Peyer's patch (tissue), 4 donors: ENCODE measurements around the gene EXOG. TPM values are rescaled to one million over a fixed set of nuclear protein-coding genes. Genes with fewer than 3 reads are reported as not detected.

Experiments
- DNase-seq, 3 donors: peaks; one replicate each; pipeline ENCODE4 v3.0.0-alpha.2; 2017 to 2019
- H3K27ac ChIP-seq, 4 donors: fragments of 200-600 bp; sonication (generic); one replicate each; pipeline ENCODE4 v1.5.1; 2016 to 2019
- H3K27me3 ChIP-seq, 2 donors: fragments of 200-600 bp; sonication (generic); one replicate each; pipeline ENCODE4 v1.5.1; 2019
- H3K36me3 ChIP-seq, 3 donors: fragments of 200-600 bp; sonication (generic); one replicate each; pipeline ENCODE4 v1.5.1; 2016 to 2019
- H3K4me1 ChIP-seq, 4 donors: fragments of 200-600 bp; sonication (generic); one replicate each; pipeline ENCODE4 v1.5.1; 2016 to 2019
- H3K4me3 ChIP-seq, 4 donors: fragments of 200-600 bp; sonication (generic); 1 replicate in 3 of 4; 2 replicates in 1 of 4; pipeline ENCODE4 v1.5.1; 2016 to 2019; ENCODE audit warnings: mild to moderate bottlenecking in 1 of 4
- H3K9me3 ChIP-seq, 4 donors: fragments of 200-600 bp; sonication (generic); one replicate each; pipeline ENCODE4 v1.5.1; 2016 to 2019; ENCODE audit warnings: mild to moderate bottlenecking in 1 of 4
- POLR2A ChIP-seq, 2 donors: fragments of 450-650 bp; IDR thresholded peaks; one replicate each; pipeline ENCODE4 v1.5.1; 2017; ENCODE audit warnings: antibody characterized with exemption in 2 of 2, mild to moderate bottlenecking in 2 of 2, moderate library complexity in 2 of 2
- total RNA-seq, 4 donors: library from RNA; depleted of rRNA; stranded (reverse); fragments of >200 nt; gene quantifications; one replicate each; pipeline ENCODE4 v1.1.0, GENCODE V29; 2016
- TF ChIP-seq, protein P1 (sequence below), 6 experiments: fragments of 450-650 bp in 4 of 6; fragments of 200-600 bp in 2 of 6; sonication (generic) in 1 of 6; IDR thresholded peaks; one replicate each; pipeline ENCODE4 v1.5.1; 2017 to 2019; ENCODE audit warnings: antibody characterized with exemption in 6 of 6, mild to moderate bottlenecking in 3 of 6, moderate library complexity in 1 of 6

The EXOG gene
- total RNA-seq, 4 donors from 2014 or later = 11.4 to 44.6 (median 17.2) TPM

DNA sequence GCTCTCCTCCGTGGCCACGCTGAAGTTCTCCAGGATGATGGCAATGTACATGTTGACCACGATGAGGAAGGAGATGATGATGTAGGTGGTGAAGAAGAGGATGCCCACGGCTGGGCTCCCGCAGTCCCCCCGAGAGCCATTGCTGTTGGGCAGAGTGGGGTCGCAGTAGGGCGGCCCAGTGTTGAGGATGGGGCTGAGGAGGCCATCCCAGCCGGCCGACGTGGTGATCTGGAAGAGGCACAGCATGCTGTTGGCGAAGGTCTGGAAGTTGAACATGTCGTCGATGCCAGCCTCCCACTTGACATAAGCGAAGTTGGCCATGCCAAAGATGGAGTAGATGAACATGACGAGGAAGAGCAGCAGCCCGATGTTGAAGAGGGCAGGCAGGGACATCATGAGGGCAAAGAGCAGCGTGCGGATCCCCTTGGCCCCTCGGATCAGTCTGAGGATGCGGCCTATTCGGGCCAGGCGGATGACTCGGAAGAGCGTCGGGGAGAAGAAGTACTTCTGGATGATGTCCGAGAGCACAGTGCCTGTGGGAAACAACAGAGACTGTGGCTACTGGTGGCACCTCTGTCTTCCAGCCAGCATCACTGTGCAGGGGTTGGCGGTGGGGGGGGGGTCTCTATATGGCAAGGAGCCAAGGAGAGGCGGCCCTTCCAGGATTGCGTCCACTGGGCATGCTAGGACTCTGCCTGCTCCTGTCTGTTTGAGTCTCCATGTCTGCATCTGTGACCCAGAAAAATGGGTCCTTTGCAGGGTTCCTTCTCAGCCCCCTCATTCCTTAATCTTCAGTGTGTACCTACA, 55.1 kb downstream of the EXOG start:
- Histone ChIP-seq H3K4me3 (no peak overlapping the region), H3K27me3 (no peaks in the 10 kb centered on the region), H3K36me3 (no peaks in the 10 kb centered on the region), H3K9me3 (no peaks in the 10 kb centered on the region), H3K4me1 (no peaks in the 10 kb centered on the region), H3K27ac (no peak overlapping the region)
- TF ChIP-seq, protein P1, sequence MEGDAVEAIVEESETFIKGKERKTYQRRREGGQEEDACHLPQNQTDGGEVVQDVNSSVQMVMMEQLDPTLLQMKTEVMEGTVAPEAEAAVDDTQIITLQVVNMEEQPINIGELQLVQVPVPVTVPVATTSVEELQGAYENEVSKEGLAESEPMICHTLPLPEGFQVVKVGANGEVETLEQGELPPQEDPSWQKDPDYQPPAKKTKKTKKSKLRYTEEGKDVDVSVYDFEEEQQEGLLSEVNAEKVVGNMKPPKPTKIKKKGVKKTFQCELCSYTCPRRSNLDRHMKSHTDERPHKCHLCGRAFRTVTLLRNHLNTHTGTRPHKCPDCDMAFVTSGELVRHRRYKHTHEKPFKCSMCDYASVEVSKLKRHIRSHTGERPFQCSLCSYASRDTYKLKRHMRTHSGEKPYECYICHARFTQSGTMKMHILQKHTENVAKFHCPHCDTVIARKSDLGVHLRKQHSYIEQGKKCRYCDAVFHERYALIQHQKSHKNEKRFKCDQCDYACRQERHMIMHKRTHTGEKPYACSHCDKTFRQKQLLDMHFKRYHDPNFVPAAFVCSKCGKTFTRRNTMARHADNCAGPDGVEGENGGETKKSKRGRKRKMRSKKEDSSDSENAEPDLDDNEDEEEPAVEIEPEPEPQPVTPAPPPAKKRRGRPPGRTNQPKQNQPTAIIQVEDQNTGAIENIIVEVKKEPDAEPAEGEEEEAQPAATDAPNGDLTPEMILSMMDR (IDR thresholded peaks at IDR 0.05) = no peak
- TF ChIP-seq POLR2A (IDR thresholded peaks at IDR 0.05) = no peak
- no peak for DNase-seq

DNA sequence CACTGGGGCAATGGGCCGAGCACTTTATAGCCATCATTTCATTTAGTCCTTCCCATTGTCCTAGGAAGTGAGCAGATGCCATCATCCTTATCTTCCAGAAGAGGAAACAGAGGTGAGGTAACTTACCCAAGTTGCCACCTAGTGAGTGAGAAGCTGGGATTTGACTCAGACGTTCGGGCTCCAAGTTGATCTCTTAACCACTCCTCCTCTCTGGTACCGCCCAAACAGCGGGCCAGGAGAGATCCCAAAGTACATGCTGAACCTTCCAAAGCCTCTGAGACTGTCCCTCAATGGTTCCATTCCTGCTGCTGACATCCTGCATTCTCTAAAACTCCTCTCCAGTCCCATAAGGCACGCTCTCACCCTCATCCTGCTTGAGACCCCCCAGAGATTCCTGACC, 56.2 kb downstream of the EXOG start:
- H3K27ac ChIP-seq = no peak overlapping the region
- no peak for TF ChIP-seq POLR2A (IDR thresholded peaks at IDR 0.05)
- TF ChIP-seq, protein P1 (IDR thresholded peaks at IDR 0.05) = no peak
- DNase-seq = no peak
- H3K36me3 ChIP-seq = no peaks in the 10 kb centered on the region
- H3K27me3 ChIP-seq = no peaks in the 10 kb centered on the region
- H3K4me1 ChIP-seq = no peaks in the 10 kb centered on the region
- no peak overlapping the region for H3K4me3 ChIP-seq
- no peaks in the 10 kb centered on the region for H3K9me3 ChIP-seq

DNA sequence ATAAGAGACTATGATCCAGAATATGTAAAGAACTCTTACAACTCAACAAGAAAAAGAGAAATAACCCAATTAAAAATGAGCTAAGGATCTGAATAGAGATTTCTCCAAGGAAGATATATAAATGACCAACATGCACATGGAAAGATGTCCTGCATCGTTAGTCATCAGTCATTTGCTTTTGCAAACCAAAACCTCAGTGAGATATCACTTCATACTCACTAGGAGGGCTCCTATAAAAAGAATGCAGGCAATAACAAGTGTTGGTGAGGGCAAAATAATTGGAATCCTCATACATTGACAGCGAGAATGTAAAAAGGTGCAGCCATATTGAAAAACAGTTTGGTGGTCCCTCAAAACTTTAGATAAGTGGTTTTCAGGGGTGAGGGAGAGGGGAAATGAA, 56.9 kb downstream of the EXOG start:
- no peaks in the 10 kb centered on the region for H3K36me3 ChIP-seq
- DNase-seq = no peak
- no peaks in the 10 kb centered on the region for H3K9me3 ChIP-seq
- no peak for TF ChIP-seq POLR2A (IDR thresholded peaks at IDR 0.05)
- TF ChIP-seq, protein P1 (IDR thresholded peaks at IDR 0.05) = no peak
- no peaks in the 10 kb centered on the region for H3K4me1 ChIP-seq
- H3K4me3 ChIP-seq = no peak overlapping the region
- H3K27me3 ChIP-seq = no peaks in the 10 kb centered on the region
- H3K27ac ChIP-seq = no peak overlapping the region

DNA sequence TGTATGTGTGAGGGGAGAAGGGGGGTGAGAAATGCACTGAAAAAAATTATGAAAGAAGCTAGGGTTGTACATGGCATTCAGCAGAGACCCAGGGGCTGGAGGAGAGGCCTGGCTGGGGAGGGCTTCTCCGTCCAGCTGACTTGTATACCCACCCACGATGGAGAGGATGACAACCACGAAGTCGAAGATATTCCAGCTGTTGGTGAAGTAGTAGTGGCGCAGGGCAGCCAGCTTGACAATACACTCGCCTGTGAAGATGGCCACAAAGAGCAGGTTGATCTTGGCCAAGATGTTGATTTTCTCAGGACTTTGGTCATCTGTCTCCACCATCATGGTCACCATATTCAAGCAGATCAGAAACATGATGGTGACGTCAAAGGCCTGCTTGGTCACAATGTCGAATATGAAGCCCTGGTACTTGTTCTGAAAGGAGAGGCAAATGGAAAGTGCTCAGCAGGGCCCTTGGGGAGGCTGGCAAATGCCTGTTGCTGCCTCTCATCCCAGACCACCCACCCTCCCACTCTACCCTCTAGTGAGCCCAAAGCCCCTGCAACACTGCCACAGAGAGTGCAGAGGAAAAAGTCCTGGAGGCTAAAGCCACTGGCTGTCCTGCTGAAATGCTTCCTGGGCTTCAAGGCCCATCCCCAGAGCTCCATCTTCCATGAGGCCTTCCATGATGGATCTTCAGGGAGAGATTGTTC, 58.1 kb downstream of the EXOG start:
- H3K4me1 ChIP-seq = no peaks in the 10 kb centered on the region
- no peak overlapping the region for H3K27ac ChIP-seq
- H3K36me3 ChIP-seq = no peaks in the 10 kb centered on the region
- H3K4me3 ChIP-seq = no peak overlapping the region
- no peaks in the 10 kb centered on the region for H3K9me3 ChIP-seq
- DNase-seq = no peak
- TF ChIP-seq, protein P1 (IDR thresholded peaks at IDR 0.05) = no peak
- no peak for TF ChIP-seq POLR2A (IDR thresholded peaks at IDR 0.05)
- H3K27me3 ChIP-seq = no peaks in the 10 kb centered on the region

DNA sequence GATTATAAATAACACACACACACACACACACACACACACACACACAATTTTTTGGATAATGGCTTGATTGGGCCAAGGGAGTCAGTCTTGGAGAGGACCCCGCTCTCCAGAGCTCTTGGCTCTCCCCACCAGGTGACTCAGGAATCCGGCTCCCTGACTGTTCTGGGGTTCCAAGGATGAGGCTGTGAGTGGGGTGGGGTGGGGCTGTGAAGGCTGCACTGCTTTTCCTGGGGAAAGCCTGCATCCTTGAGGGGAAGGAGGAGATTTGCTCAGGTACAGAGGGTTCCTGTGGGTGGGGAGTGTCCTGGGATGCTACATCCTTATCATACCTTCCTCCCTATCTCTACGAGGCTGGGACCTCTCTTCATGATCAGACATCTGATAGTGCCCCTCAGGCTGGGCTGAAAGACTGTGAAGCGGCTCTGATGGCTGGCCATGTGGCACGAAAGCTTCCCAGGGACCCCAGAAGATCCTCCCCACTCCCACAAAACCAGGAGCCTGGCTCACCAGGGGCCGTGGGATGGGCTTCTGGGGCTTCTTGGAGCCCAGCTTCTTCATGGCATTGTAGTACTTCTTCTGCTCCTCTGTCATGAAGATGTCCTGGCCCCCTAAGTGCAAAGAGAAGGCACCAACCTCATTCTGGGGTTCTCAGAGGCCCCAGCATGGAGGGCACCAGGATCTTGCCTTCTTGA, 59.2 kb downstream of the EXOG start:
- no peak for TF ChIP-seq POLR2A (IDR thresholded peaks at IDR 0.05)
- TF ChIP-seq, protein P1 (IDR thresholded peaks at IDR 0.05) = no peak
- H3K9me3 ChIP-seq = no peaks in the 10 kb centered on the region
- no peaks in the 10 kb centered on the region for H3K36me3 ChIP-seq
- H3K27ac ChIP-seq = no peak overlapping the region
- no peaks in the 10 kb centered on the region for H3K27me3 ChIP-seq
- H3K4me1 ChIP-seq = no peaks in the 10 kb centered on the region
- H3K4me3 ChIP-seq = no peak overlapping the region
- DNase-seq = peak in 1 of 3 donors; percentile 23
